HG02885 (cell line): ENCODE measurements around the gene CYS1.
"Not testable (repeated sequence)": the region's sequence is repeated elsewhere in the genome, so short reads cannot be mapped to it uniquely, and the experiment has no call there.

Source experiments
- ATAC-seq: cut with Tn5 transposase; IDR thresholded peaks from one replicate; pipeline ENCODE4 v1.9.1; 2021; ENCODE audit warnings: mild to moderate bottlenecking; ENCODE audit not compliant: unreplicated experiment, poor library complexity

The CYS1 gene

GRCh38 chr2:10095175-10095574 lies 15.0 kb upstream of the CYS1 start:
- no peak for ATAC-seq

- no peak for ATAC-seq
Observed at GRCh38 chr2:10094271-10094814, 14.1 kb upstream of the CYS1 start.

GRCh38 chr2:10091889-10092244 lies 11.7 kb upstream of the CYS1 start:
- not testable (repeated sequence) for ATAC-seq

GRCh38 chr2:10091182-10091888 lies 11.1 kb upstream of the CYS1 start:
- ATAC-seq, result no peak

- ATAC-seq, result no peak
Observed at GRCh38 chr2:10089565-10090190, 9.5 kb upstream of the CYS1 start.

GRCh38 chr2:10087360-10087759 lies 7.1 kb upstream of the CYS1 start:
- ATAC-seq, result no peak

GRCh38 chr2:10086950-10087349 lies 6.7 kb upstream of the CYS1 start:
- no peak for ATAC-seq

- ATAC-seq, result no peak
Observed at GRCh38 chr2:10085668-10086059, 5.5 kb upstream of the CYS1 start.

GRCh38 chr2:10085043-10085667 lies 4.9 kb upstream of the CYS1 start:
- ATAC-seq, result no peak

- no peak for ATAC-seq
Observed at GRCh38 chr2:10084223-10084865, 4.1 kb upstream of the CYS1 start.

- peak; percentile 28 for ATAC-seq
Observed at GRCh38 chr2:10083692-10084211, 3.5 kb upstream of the CYS1 start.

GRCh38 chr2:10083046-10083445 lies 2.8 kb upstream of the CYS1 start:
- no peak for ATAC-seq

- ATAC-seq, result peak; percentile 15
Observed at GRCh38 chr2:10080536-10081304, 509 bp upstream of the CYS1 start.

GRCh38 chr2:10079266-10079869 lies 843 bp downstream of the CYS1 start:
- ATAC-seq, result peak; percentile 25

GRCh38 chr2:10078704-10079265 lies 1.4 kb downstream of the CYS1 start:
- no peak for ATAC-seq

- no peak for ATAC-seq
Observed at GRCh38 chr2:10078001-10078400, 2.2 kb downstream of the CYS1 start.

- ATAC-seq, result no peak
Observed at GRCh38 chr2:10076988-10077527, 3.2 kb downstream of the CYS1 start.

- no peak for ATAC-seq
Observed at GRCh38 chr2:10076511-10076910, 3.7 kb downstream of the CYS1 start.

- ATAC-seq, result no peak
Observed at GRCh38 chr2:10075571-10076209, 4.5 kb downstream of the CYS1 start.
